Measurements from ENCODE around the gene CDC40. TPM values are rescaled to one million over a fixed set of nuclear protein-coding genes. Genes with fewer than 3 reads are reported as not detected.

CDC40 gene
- total RNA-seq, 1 donor from 2014 or later, result 10.0 TPM

GRCh38 chr6:110246378-110246777 is 66.2 kb downstream of the CDC40 start:
- H3K27ac ChIP-seq, result no peak overlapping the region
- no peaks in the 10 kb centered on the region for H3K27me3 ChIP-seq

GRCh38 chr6:110246900-110247546 is 66.8 kb downstream of the CDC40 start:
- TF ChIP-seq CTCF (IDR thresholded peaks at IDR 0.05), result no peak
- H3K27ac ChIP-seq, result no peak overlapping the region
- no peaks in the 10 kb centered on the region for H3K9me3 ChIP-seq
- no peaks in the 10 kb centered on the region for H3K4me1 ChIP-seq
- peaks cover 0 to 8% of the 10 kb centered on the region in 2 donors for H3K36me3 ChIP-seq
- no peak overlapping the region for H3K4me3 ChIP-seq
- no peak for DNase-seq (ENCODE audit: low spot score in 2 of 2)
- intact Hi-C loops (cut with DNase I), result no loop called here
- H3K27me3 ChIP-seq, result no peaks in the 10 kb centered on the region

More at GRCh38 chr6:110246378-110246777, 66.2 kb downstream of the CDC40 start:
- intact Hi-C loops (cut with DNase I), result no loop called here
- Histone ChIP-seq H3K4me1 (no peaks in the 10 kb centered on the region), H3K9me3 (no peaks in the 10 kb centered on the region), H3K36me3 (peaks cover 0 to 8% of the 10 kb centered on the region in 2 donors), H3K4me3 (no peak overlapping the region)
- no peak for TF ChIP-seq CTCF (IDR thresholded peaks at IDR 0.05)
- DNase-seq (ENCODE audit: low spot score in 2 of 2), result no peak

GRCh38 chr6:110250058-110250457 is 69.8 kb downstream of the CDC40 start:
- no peaks in the 10 kb centered on the region for H3K27me3 ChIP-seq
- no peak overlapping the region for H3K27ac ChIP-seq
- DNase-seq (ENCODE audit: low spot score in 2 of 2), result no peak
- no peaks in the 10 kb centered on the region for H3K9me3 ChIP-seq
- TF ChIP-seq CTCF (IDR thresholded peaks at IDR 0.05), result no peak
- no peak overlapping the region for H3K4me3 ChIP-seq
- intact Hi-C loops (cut with DNase I), result no loop called here
- no peaks in the 10 kb centered on the region for H3K4me1 ChIP-seq
- H3K36me3 ChIP-seq, result peaks cover 0 to 3% of the 10 kb centered on the region in 2 donors

DNA sequence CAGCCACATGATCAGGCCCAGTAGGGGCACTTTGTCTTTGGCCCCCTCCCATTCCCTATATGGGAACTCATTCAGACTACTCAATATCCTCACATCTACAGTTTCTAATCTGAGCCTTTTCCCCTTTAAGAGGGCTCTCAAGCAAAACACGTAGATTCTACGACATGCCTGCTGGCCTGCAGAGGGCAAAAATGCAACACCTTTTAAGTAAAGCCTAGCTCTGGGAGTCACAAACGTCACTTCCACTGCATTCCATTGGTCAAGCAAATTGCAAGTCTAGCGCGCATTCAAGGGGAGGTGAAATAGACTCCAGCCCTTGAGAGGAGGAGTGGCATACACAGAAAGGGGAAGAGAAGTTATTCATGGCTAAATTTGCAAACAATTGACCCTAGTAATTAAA is 70.6 kb downstream of the CDC40 start:
- no peak overlapping the region for H3K4me3 ChIP-seq
- no peaks in the 10 kb centered on the region for H3K4me1 ChIP-seq
- DNase-seq (ENCODE audit: low spot score in 2 of 2), result no peak
- no peaks in the 10 kb centered on the region for H3K9me3 ChIP-seq
- H3K36me3 ChIP-seq, result no peaks in the 10 kb centered on the region
- no peaks in the 10 kb centered on the region for H3K27me3 ChIP-seq
- H3K27ac ChIP-seq, result no peak overlapping the region
- no peak for TF ChIP-seq CTCF (IDR thresholded peaks at IDR 0.05)
- intact Hi-C loops (cut with DNase I), result no loop called here

DNA sequence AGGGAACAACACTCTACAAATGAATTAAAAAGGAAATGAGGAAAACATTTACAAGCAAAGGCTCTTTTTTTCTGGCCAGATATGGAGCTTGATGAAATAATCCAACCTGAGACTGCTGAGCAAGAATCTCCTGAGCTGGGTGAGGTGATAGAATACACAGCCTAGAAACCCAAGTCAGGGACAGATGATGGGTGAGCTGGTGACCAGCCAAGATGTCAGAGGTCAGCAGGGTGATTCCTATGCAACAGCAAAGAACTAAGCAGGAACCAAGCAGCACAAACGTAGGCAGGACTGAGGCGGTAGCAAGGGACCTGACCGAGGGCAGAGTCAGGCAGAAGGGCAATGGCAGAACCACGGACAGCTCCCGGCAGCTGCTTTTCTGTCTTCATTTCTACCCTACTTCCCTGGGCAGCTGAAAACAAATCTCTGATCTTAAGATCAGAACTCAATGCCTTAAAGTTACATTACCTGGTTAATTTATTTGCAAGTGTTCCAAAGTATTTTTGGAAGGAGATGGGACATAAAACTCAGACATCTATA is 75.1 kb downstream of the CDC40 start:
- DNase-seq (ENCODE audit: low spot score in 2 of 2), result no peak
- peaks cover 0 to 7% of the 10 kb centered on the region in 2 donors for H3K9me3 ChIP-seq
- TF ChIP-seq CTCF (IDR thresholded peaks at IDR 0.05), result no peak
- no peaks in the 10 kb centered on the region for H3K27me3 ChIP-seq
- H3K27ac ChIP-seq, result no peak overlapping the region
- H3K4me1 ChIP-seq, result no peaks in the 10 kb centered on the region
- H3K36me3 ChIP-seq, result no peaks in the 10 kb centered on the region
- intact Hi-C loops (cut with DNase I), result no loop called here
- H3K4me3 ChIP-seq, result no peak overlapping the region

Measured in ascending aorta (tissue), 2 donors.